ENCODE data around the gene CLDN4. TPM values are rescaled to one million over a fixed set of nuclear protein-coding genes. Genes with fewer than 3 reads are reported as not detected.
"Not testable (repeated sequence)": the region's sequence is repeated elsewhere in the genome, so short reads cannot be mapped to it uniquely, and the experiment has no call there.

Gene CLDN4
- total RNA-seq, 1 experiment from 2014 or later, result 0.16 TPM

DNA sequence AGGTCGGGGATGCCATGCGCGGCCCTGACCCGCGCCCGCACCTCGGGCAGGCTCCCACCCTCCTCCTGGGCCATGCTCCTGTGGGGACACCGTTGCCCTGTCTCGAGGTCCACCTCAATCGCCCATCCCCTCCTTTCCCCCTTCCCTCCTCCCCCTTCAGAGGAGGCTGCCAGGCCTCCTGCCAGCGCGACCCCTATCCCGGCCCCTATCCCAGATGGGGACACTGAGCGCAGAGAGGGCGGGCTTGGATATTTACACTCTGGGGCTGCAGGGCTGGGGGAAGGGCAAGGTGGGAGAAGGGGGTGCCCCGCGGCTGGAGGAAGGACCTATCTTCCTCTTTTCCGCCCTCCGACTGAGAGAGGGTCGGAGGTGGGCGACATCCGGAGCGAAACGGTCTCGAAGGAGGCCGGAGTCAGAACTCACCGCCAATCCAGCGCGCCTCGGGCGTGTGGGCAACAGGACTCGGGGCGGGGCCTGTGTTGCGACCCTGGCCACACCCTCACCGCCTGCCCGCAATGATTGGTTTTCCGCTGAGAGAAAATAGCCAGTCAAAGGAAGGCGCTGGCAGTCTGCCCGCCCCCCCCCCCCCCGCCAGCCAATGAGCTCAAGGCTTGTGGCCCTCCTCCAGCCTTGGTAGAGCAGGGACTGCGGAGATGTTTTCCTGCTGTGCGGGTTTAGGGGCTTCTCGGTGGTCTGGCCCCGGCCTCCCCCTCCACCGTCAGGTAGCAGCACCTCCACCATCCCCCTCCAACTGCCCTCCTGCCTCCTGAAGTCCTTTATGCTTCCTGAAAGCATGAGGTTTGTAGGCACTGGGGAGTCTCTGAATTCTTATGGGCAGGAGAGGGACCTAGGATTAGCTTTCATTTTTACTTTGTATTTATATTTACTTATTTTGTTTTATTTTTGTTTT is 11.5 kb downstream of the CLDN4 start, which contains the start of gene METTL27:
Gene METTL27, minus strand, starts transcription at position 450 of the 910 bp plus-strand sequence. Its CDS starts 376 bp downstream, at position 74.
- DNase-seq (ENCODE audit: low read depth in 1 of 2, low spot score in 2 of 2), result peak; percentile 87 to 94
- H3K4me3 ChIP-seq, result peak within 1 kb of the TSS; percentile 56
- H3K27ac ChIP-seq, result peak within 1 kb of the TSS; percentile 77
- no peaks in the 10 kb centered on the region for H3K9me3 ChIP-seq (replicated peaks)
- no peaks in the 10 kb centered on the region for H3K36me3 ChIP-seq
- peaks cover 7% of the 10 kb centered on the region for H3K4me1 ChIP-seq (replicated peaks)
- H3K27me3 ChIP-seq (replicated peaks), result no peaks in the 10 kb centered on the region

DNA sequence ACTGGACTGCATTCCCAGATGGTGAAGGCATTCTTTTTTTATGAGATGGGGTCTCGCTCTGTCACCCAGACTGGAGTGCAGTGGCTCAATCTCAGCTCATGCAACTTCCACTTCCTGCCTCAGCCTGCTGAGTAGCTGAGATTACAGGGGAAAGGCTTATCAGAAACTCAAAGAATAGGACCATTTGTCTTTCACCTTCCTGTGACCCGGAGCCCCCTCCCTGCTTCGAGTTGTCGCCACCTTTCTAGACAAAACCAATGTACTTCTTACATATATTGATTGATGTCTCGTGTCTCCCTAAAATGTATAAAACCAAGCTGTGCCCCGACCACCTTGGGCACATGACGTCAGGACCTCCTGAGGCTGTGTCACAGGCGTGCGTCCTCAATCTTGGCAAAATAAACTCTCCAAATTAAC is 13.3 kb downstream of the CLDN4 start:
- Histone ChIP-seq H3K9me3 (replicated peaks) (no peaks in the 10 kb centered on the region), H3K27me3 (replicated peaks) (no peaks in the 10 kb centered on the region), H3K4me3 (no peak overlapping the region), H3K27ac (no peak overlapping the region), H3K36me3 (no peaks in the 10 kb centered on the region), H3K4me1 (replicated peaks) (peaks cover 11% of the 10 kb centered on the region)
- DNase-seq (ENCODE audit: low read depth in 1 of 2, low spot score in 2 of 2), result no peak

DNA sequence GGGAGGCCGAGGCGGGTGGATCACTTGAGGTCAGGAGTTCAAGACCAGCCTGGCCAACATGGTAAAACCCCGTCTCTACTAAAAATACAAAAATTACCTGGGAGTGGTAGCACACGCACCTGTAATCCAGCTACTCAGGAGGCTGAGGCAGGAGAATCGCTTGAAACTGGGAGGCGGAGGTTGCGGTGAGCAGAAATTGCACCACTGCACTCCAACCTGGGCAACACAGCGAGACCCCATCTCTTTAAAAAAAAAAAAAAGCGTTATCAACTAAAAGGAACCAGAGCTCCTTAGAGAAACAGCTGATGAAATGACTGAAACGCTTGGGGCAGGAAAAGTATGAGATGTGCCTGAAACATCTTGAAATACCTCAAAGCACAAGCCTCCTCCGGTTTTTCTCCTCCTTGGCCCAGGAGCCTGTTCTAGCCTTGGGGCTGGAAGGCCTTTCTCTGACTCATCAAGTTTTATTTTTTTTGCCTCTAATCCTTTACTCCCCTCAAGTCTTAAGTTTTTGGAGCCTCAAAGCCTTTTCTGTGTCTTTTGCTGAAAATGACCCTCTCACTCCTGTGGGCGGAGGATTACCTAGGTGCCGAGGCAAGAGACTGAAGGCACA is 14.2 kb downstream of the CLDN4 start:
- Histone ChIP-seq H3K4me3 (no peak overlapping the region), H3K4me1 (replicated peaks) (peaks cover 19% of the 10 kb centered on the region), H3K27ac (no peak overlapping the region), H3K36me3 (no peaks in the 10 kb centered on the region), H3K9me3 (replicated peaks) (no peaks in the 10 kb centered on the region), H3K27me3 (replicated peaks) (no peaks in the 10 kb centered on the region)
- DNase-seq (ENCODE audit: low read depth in 1 of 2, low spot score in 2 of 2), result no peak

DNA sequence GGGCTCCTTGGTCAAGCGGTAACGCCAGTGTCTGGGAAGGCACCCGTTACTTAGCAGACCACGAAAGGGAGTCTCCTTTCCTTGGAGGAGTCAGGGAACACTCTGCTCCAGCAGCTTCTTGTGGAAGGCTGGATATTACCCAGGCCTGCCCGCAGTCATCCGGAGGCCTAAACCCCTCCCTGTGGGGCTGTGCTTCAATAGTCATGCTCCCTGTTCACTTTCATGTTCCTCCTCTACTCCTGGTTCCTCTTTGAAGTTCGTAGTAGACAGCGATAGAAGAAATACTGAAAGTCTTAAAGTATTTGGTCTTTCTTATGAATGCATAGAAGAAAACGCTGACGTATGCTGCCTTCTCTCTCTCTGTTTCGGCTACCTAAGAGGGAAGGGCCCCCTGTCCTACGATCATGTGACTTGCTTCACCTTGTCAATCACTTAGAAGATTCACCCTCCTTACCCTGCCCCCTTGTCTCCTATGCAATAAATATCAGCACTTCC is 15.0 kb downstream of the CLDN4 start:
- not testable (repeated sequence) for DNase-seq (ENCODE audit: low read depth in 1 of 2, low spot score in 2 of 2); H3K9me3 ChIP-seq (replicated peaks); H3K27me3 ChIP-seq (replicated peaks); H3K27ac ChIP-seq; H3K36me3 ChIP-seq; H3K4me3 ChIP-seq
- peaks cover 27% of the 10 kb centered on the region for H3K4me1 ChIP-seq (replicated peaks)

DNA sequence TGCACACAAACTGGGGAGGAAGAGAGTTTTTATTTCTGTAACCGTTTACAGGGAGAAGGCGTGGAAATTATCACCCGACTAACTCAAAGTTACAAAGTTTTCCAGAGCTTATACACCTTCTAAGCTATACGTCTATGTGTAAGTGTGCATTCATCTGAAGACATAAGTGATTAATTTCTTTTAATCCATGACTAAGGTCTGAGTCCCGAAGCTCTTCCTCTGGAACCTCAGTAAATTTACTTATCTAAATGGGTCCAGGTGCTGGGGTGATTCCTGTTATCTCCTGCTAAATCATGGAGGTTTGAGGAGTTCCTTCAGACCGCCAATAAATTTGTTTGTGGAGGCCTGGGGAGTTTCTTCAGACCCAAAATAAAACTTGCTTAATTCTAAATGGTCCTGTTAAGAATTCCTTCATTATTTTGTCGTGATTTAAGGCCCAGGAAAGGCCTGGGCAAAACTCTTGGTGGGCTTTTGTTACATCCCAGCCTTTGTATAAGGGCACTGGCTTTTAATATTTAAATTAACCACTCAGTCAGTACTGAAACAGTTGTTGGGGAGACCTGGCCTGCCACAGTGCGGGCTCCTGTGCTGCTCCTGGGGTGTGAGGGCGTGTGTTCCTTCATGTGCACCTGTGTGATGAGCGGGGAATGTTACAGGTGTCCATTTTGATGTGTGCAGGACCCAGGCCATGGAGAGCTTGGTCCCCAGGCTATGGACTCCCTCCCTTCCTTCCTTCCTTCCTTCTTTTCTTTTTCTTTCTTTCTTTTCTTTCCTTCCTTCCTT is 17.3 kb downstream of the CLDN4 start:
- Histone ChIP-seq H3K4me1 (replicated peaks) (peaks cover 37% of the 10 kb centered on the region), H3K27ac (no peak overlapping the region), H3K4me3 (no peak overlapping the region), H3K36me3 (no peaks in the 10 kb centered on the region), H3K27me3 (replicated peaks) (no peaks in the 10 kb centered on the region), H3K9me3 (replicated peaks) (no peaks in the 10 kb centered on the region)
- DNase-seq (ENCODE audit: low read depth in 1 of 2, low spot score in 2 of 2), result no peak

DNA sequence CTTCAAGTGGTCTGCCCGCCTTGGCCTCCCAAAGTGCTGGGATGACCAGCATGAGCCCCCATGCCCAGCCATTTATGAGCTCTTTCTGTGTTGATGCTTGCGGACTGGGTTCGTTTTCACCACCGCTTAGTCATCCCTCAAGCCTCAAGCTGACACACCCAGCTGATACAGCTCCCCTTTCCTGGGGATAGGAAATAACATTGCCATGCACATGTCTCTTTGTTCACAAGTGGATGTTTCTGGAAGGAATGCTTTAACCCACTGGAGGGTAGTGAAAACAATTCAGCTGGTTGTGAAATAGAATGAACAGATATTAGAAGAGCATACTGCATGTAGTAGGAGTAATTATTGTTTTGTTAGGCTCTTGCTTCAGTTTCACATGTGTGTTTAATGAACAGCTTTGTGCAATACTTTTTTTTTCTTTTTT is 20.0 kb downstream of the CLDN4 start:
- no peaks in the 10 kb centered on the region for H3K27me3 ChIP-seq (replicated peaks)
- no peaks in the 10 kb centered on the region for H3K9me3 ChIP-seq (replicated peaks)
- DNase-seq (ENCODE audit: low read depth in 1 of 2, low spot score in 2 of 2), result peak; percentile 91 to 93
- no peaks in the 10 kb centered on the region for H3K36me3 ChIP-seq
- H3K4me3 ChIP-seq, result no peak overlapping the region
- peak overlapping the region; percentile 92 for H3K27ac ChIP-seq
- peaks cover 42% of the 10 kb centered on the region for H3K4me1 ChIP-seq (replicated peaks)

DNA sequence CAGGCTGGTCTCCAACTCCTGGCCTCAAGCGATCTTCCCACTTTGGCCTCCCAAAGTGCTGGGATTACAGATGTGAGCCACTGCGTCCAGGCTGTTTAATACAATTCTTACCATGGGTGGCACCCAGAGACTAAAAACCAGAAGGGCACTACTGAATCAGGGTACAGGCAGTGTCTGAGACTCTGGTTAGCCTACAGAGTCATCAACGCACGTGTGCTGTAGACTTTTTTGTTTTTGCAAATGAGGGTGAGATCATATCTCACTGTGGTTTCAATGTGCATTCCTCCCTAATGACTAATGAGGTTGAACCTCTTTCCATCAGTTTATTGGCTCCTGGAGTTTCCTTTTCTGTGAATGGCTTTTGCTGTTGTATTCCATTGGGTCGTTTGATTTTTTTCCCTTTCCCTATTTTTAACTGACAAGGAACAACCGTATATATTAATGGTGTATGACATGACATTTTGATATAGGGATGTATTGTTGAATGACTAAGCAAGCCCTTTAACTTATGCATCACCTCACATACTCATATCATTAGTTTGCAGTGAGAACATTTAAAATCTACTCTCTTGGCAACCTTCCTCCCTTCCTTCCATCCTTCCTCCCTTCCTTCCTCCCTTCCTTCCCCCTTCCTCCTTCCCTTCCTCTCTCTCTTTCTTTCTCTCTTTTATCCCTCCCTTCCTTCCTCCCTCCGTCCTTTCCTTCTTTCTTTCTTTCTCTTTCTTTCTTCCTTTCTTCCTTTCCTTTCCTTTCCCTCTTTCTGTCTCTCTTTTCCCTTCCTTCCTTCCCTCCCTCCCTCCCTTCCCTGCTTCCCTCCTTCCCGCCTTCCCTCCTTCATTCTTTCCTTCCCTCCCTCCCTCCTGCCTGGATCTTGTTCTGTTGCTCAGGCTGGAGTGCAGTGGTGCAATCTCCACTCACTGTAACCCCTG is 20.9 kb downstream of the CLDN4 start:
- peak; percentile 64 to 95 for DNase-seq (ENCODE audit: low read depth in 1 of 2, low spot score in 2 of 2)
- H3K36me3 ChIP-seq, result no peaks in the 10 kb centered on the region
- no peaks in the 10 kb centered on the region for H3K9me3 ChIP-seq (replicated peaks)
- peaks cover 45% of the 10 kb centered on the region for H3K4me1 ChIP-seq (replicated peaks)
- H3K27ac ChIP-seq, result peak overlapping the region; percentile 92
- H3K27me3 ChIP-seq (replicated peaks), result no peaks in the 10 kb centered on the region
- H3K4me3 ChIP-seq, result no peak overlapping the region

DNA sequence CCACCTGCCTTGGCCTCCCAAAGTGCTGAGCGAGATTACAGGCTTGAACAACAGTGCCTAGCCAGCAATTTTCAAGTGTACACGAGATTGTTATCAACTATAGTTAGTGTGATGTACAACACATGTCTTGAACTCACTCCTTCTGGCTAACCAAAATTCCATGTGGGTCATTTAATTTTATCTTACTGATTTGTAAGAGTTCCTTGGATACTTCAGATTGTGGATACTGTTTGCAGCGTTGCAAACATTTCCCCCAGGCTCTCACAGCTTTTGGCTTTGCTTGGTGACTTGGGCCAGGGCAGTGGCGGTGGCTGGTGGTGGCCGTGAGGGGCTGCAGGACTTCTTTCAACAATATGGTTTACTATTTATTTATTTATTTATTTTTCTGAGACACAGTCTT is 21.7 kb downstream of the CLDN4 start:
- Histone ChIP-seq H3K4me3 (no peak overlapping the region), H3K27me3 (replicated peaks) (no peaks in the 10 kb centered on the region), H3K36me3 (no peaks in the 10 kb centered on the region), H3K4me1 (replicated peaks) (peaks cover 45% of the 10 kb centered on the region), H3K27ac (peak overlapping the region; percentile 92; the same call in 1 of the 2 replicates), H3K9me3 (replicated peaks) (no peaks in the 10 kb centered on the region)
- DNase-seq (ENCODE audit: low read depth in 1 of 2, low spot score in 2 of 2), result no peak

DNA sequence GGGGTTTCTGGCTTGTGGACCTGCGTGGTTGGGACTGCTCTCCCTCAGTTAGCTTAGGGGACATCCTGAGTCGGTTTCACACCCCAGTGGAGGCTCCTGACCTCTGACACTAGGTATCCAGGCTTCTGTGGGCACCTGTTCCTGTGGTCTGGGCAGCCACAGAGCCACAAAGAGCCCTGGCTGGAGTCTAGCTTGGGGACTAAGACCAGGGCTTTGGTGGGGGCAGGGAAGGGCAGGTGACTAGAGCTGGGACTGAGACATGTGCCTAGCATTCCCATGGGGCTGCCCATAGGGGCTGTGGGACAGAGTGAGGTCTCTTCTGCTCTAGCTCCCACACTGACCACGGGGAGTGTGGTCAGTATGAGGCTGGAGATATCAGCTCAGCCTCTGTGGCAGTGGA is 26.1 kb downstream of the CLDN4 start:
- Histone ChIP-seq H3K36me3 (no peaks in the 10 kb centered on the region), H3K9me3 (replicated peaks) (0 out of 2 replicates have a peak, but pooled peaks cover 4% of the 10 kb centered on the region), H3K27ac (no peak overlapping the region), H3K4me3 (no peak overlapping the region), H3K27me3 (replicated peaks) (no peaks in the 10 kb centered on the region), H3K4me1 (replicated peaks) (peaks cover 13% of the 10 kb centered on the region)
- DNase-seq (ENCODE audit: low read depth in 1 of 2, low spot score in 2 of 2), result no peak

DNA sequence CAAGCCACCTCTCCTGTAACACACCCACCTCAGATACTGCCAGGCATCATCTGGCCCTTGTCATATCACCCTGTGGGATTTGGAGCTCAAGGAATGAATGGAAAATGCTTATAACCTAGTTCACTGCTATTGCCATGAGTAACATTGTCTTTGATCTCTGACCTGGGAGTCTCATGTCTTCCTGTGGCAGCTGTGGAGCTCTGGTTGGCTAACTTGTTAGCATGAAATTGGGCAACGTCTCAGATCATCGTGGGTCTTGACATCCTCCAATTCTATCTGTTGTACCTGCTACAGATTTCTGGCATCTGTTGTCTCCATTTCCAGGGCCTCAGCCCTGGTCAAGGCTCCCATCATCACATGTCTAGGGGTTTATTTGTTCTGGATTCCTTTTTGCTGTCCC is 28.0 kb downstream of the CLDN4 start:
- no peak for DNase-seq (ENCODE audit: low read depth in 1 of 2, low spot score in 2 of 2)
- no peak overlapping the region for H3K4me3 ChIP-seq
- 0 out of 2 replicates have a peak, but pooled peaks cover 4% of the 10 kb centered on the region for H3K9me3 ChIP-seq (replicated peaks)
- no peaks in the 10 kb centered on the region for H3K36me3 ChIP-seq
- H3K27me3 ChIP-seq (replicated peaks), result no peaks in the 10 kb centered on the region
- peaks cover 8% of the 10 kb centered on the region; the same call in 1 of the 2 replicates for H3K4me1 ChIP-seq (replicated peaks)
- no peak overlapping the region for H3K27ac ChIP-seq

DNA sequence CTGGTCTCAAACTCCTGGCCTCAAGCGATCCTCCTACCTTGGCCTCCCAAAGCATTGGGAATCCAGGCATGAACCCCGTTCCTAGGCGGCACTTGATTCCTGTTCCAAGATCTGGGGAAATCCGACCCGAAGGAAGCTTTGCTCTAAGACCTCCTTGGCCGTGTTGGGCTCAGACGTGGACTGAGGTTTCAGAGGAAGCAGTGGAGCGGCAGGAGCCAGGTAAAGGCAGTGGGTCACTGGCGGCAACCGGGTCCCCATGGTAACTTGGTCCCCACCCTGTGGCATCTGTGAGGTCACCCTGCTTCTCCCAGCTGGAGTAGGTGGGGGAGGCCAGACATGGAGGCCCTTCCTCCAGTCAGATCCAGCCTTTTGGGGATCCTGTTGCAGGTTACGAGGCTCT is 30.1 kb downstream of the CLDN4 start, which contains the start of gene TMEM270:
Gene TMEM270, plus strand, starts transcription at position 301 of the 400 bp plus-strand sequence. Its CDS starts 36 bp downstream, at position 337.
- Histone ChIP-seq H3K36me3 (no peaks in the 10 kb centered on the region), H3K9me3 (replicated peaks) (0 out of 2 replicates have a peak, but pooled peaks cover 4% of the 10 kb centered on the region), H3K4me3 (no peak within 1 kb of the TSS), H3K27ac (no peak within 1 kb of the TSS), H3K27me3 (replicated peaks) (no peaks in the 10 kb centered on the region), H3K4me1 (replicated peaks) (peaks cover 8% of the 10 kb centered on the region; the same call in 1 of the 2 replicates)
- DNase-seq (ENCODE audit: low read depth in 1 of 2, low spot score in 2 of 2), result no peak

DNA sequence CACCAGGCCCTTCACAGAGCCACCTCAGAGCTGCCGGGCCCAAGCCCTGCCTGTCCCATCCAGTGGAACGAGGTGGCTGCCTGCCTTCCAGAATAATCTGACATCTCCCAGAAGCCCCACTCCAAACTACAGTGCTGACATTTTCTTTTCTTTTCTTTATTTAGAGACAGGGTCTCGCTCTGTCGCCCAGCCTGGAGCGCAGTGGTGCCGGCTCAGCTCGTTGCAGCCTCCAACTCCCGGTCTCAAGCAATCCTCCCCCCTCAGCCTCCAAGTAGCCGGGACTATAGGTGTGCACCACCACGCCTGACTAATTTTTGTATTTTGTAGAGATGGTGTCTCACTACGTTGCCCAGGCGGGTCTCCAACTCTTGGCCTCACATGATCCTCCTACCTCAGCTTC is 30.5 kb downstream of the CLDN4 start:
- Histone ChIP-seq H3K4me3 (no peak overlapping the region), H3K9me3 (replicated peaks) (0 out of 2 replicates have a peak, but pooled peaks cover 4% of the 10 kb centered on the region), H3K4me1 (replicated peaks) (peaks cover 7% of the 10 kb centered on the region; the same call in 1 of the 2 replicates), H3K27ac (no peak overlapping the region), H3K27me3 (replicated peaks) (no peaks in the 10 kb centered on the region), H3K36me3 (no peaks in the 10 kb centered on the region)
- no peak for DNase-seq (ENCODE audit: low read depth in 1 of 2, low spot score in 2 of 2)

All from SJSA1 (cell line).